Prostate gland (tissue), 2 donors: Measurements from ENCODE around the gene NEGR1. TPM values are rescaled to one million over a fixed set of nuclear protein-coding genes. Genes with fewer than 3 reads are reported as not detected.

Source experiments
- DNase-seq: peaks from one replicate; pipeline ENCODE4 v3.0.0-alpha.2; 2019; ENCODE audit warnings: low spot score
- H3K27ac ChIP-seq, 2 donors: fragments of 200-600 bp; sonication (generic); 2 replicates each; pipeline ENCODE4 v1.5.1; 2017 to 2019
- H3K27me3 ChIP-seq: fragments of 200-600 bp; sonication (generic); replicated peaks from 2 replicates; pipeline ENCODE4 v1.5.1; 2019; ENCODE audit not compliant: insufficient read depth
- H3K36me3 ChIP-seq, 2 donors: fragments of 200-600 bp; sonication (generic); 1 replicate in 1 of 2; 2 replicates in 1 of 2; pipeline versions ENCODE4 v1.5.1 to v1.8.1; 2017 to 2019
- H3K4me1 ChIP-seq: fragments of 200-600 bp; sonication (generic); replicated peaks from 2 replicates; pipeline ENCODE4 v1.5.1; 2019
- H3K4me3 ChIP-seq, 2 donors: fragments of 200-600 bp; sonication (generic); 2 replicates each; pipeline ENCODE4 v1.5.1; 2017 to 2019
- H3K9me3 ChIP-seq: fragments of 200-600 bp; sonication (generic); 2 replicates; pipeline ENCODE4 v1.5.1; 2017
- POLR2A ChIP-seq: fragments of 450-650 bp; IDR thresholded peaks from one replicate; pipeline ENCODE4 v1.6.1; 2016; ENCODE audit warnings: antibody characterized with exemption, mild to moderate bottlenecking
- POLR2AphosphoS5 ChIP-seq: sonication (generic); formaldehyde crosslinking; IDR thresholded peaks from one replicate; pipeline ENCODE4 v1.6.1; 2017; ENCODE audit warnings: antibody characterized with exemption
- WGBS: methylation state at CpG from one replicate; pipeline ENCODE4 v1.1.5; 2018; 5-methylcytosine and 5-hydroxymethylcytosine counted together
- intact Hi-C: fragments of 100-400 bp; cut with DNase I; formaldehyde crosslinking; loops from one replicate; pipeline ENCODE4 v1.14.2; 2022
- total RNA-seq, 2 donors: library from RNA; depleted of rRNA; stranded (reverse); fragments of >200 nt; gene quantifications; one replicate each; pipeline ENCODE4 v1.1.0, GENCODE V29; 2016
- TF ChIP-seq, protein P1 (sequence below), 4 experiments: fragments of 200-600 bp in 2 of 4; fragments of 450-650 bp in 2 of 4; sonication (generic) in 2 of 4; IDR thresholded peaks; 1 replicate in 3 of 4; 2 replicates in 1 of 4; pipeline ENCODE4 v1.5.1; 2016 to 2019; ENCODE audit warnings: antibody characterized with exemption in 4 of 4, mild to moderate bottlenecking in 2 of 4, moderate library complexity in 2 of 4

Gene NEGR1
- total RNA-seq, 2 donors from 2014 or later, result 2.3 to 7.6 TPM

DNA sequence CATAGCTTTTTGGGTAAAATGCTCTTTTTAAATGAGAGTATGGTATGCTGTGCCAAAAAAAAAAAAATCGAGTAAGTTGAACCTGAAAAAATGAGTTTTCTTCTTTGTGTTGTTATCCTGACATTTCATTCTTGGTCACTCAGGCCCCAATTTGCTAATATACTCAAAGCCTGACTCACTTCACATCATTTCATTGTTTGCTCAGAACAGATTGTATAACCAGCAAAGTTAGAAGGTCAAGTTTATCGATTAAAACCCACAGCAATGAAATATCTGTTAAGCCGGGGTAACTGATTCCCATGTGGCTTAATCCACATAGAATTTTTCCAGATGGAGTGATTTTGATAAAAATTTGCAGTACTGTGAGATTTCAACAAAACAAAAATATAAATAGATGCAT, 363.7 kb downstream of the NEGR1 start:
- intact Hi-C loops, result no loop called here
- no peak for DNase-seq
- Histone ChIP-seq H3K36me3 (no peaks in the 10 kb centered on the region), H3K27me3 (no peaks in the 10 kb centered on the region), H3K9me3 (no peaks in the 10 kb centered on the region), H3K4me3 (no peak overlapping the region), H3K27ac (no peak overlapping the region), H3K4me1 (no peaks in the 10 kb centered on the region)
- TF ChIP-seq, protein P1, sequence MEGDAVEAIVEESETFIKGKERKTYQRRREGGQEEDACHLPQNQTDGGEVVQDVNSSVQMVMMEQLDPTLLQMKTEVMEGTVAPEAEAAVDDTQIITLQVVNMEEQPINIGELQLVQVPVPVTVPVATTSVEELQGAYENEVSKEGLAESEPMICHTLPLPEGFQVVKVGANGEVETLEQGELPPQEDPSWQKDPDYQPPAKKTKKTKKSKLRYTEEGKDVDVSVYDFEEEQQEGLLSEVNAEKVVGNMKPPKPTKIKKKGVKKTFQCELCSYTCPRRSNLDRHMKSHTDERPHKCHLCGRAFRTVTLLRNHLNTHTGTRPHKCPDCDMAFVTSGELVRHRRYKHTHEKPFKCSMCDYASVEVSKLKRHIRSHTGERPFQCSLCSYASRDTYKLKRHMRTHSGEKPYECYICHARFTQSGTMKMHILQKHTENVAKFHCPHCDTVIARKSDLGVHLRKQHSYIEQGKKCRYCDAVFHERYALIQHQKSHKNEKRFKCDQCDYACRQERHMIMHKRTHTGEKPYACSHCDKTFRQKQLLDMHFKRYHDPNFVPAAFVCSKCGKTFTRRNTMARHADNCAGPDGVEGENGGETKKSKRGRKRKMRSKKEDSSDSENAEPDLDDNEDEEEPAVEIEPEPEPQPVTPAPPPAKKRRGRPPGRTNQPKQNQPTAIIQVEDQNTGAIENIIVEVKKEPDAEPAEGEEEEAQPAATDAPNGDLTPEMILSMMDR (IDR thresholded peaks at IDR 0.05), result no peak
- TF ChIP-seq POLR2A, result no peak
- no peak for TF ChIP-seq POLR2AphosphoS5
- 66% methylated on average over 3 of the region's 3 CpGs for WGBS

DNA sequence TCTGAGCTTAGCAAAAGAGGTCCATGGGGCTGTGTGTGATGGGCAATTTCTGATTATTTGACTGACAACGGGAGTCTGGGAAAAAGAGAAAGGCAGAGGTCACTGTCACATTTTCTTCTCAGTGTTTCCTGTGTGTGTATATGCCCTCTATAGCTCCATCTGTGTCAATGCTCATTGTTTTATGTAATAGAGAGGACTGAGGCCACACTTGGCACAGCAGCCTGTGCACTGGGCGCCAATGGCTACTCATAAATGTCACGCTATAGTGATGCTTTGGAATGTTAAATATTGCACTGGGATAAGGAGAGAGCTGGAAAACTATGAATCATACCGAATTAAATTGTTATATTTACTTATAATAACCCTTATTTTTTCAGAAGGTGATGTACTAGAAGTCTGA, 365.4 kb downstream of the NEGR1 start:
- Histone ChIP-seq H3K27me3 (no peaks in the 10 kb centered on the region), H3K9me3 (no peaks in the 10 kb centered on the region), H3K4me1 (no peaks in the 10 kb centered on the region), H3K27ac (no peak overlapping the region), H3K36me3 (no peaks in the 10 kb centered on the region), H3K4me3 (no peak overlapping the region)
- intact Hi-C loops, result no loop called here
- no peak for DNase-seq
- no peak for TF ChIP-seq POLR2AphosphoS5
- TF ChIP-seq, protein P1 (IDR thresholded peaks at IDR 0.05), result no peak
- TF ChIP-seq POLR2A, result no peak
- 60% methylated on average over 4 of the region's 4 CpGs for WGBS

DNA sequence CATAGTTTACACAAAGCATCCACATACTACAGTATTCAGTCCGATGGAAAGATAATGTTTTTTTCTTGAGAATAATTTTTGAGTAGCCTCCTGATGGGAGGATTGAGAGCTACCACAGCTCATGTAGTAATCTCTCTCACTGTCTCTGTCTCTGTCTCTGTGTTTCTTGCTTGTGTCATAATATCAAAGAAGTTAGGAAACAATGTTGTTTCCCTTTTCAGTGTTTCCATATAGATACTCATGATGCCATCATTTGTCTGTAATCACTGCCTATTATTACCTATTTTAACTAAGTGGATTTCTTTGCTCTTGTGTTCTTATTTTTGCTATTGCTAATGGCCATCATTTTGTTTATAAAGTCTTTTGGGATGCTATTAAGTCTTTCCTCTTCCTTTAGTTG, 367.7 kb downstream of the NEGR1 start:
- WGBS, result 90% methylated on average over 1 of the region's 1 CpG
- no peaks in the 10 kb centered on the region for H3K36me3 ChIP-seq
- DNase-seq, result no peak
- no peak overlapping the region for H3K27ac ChIP-seq
- H3K9me3 ChIP-seq, result no peaks in the 10 kb centered on the region
- intact Hi-C loops, result no loop called here
- H3K4me3 ChIP-seq, result no peak overlapping the region
- TF ChIP-seq, protein P1 (IDR thresholded peaks at IDR 0.05), result no peak
- TF ChIP-seq POLR2AphosphoS5 (no peak), POLR2A (no peak)
- no peaks in the 10 kb centered on the region for H3K27me3 ChIP-seq
- H3K4me1 ChIP-seq, result no peaks in the 10 kb centered on the region

DNA sequence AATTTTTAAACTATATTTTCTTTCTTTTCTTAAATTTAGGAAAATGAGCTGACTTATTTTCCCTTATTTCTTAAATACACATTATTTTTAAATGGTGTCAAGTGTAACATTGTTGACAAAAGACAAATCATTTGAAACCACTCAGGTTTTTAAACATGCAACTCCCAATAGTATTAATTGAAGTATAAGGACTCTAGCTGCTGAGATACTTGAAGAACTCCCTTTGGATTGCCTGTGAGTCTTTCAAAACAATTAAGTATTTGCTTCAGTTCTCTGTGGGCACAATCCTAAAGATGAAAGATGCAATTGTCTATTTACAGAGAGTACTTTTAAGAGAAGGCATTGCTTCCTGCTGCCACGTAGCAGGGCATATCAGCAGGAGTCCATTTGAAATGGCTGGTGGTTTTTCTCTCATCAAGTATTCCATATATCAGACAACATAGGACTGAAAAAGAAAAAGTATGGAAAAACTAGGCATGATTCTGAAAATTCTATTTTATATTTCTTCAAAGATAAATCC, 373.4 kb downstream of the NEGR1 start:
- no peaks in the 10 kb centered on the region for H3K36me3 ChIP-seq
- no peak for DNase-seq
- no peak overlapping the region for H3K4me3 ChIP-seq
- no peaks in the 10 kb centered on the region for H3K4me1 ChIP-seq
- H3K9me3 ChIP-seq, result no peaks in the 10 kb centered on the region
- H3K27me3 ChIP-seq, result no peaks in the 10 kb centered on the region
- H3K27ac ChIP-seq, result no peak overlapping the region
- WGBS, result 58% methylated on average over 1 of the region's 1 CpG
- intact Hi-C loops, result no loop called here
- TF ChIP-seq POLR2A (no peak), POLR2AphosphoS5 (no peak)
- TF ChIP-seq, protein P1 (IDR thresholded peaks at IDR 0.05), result no peak

DNA sequence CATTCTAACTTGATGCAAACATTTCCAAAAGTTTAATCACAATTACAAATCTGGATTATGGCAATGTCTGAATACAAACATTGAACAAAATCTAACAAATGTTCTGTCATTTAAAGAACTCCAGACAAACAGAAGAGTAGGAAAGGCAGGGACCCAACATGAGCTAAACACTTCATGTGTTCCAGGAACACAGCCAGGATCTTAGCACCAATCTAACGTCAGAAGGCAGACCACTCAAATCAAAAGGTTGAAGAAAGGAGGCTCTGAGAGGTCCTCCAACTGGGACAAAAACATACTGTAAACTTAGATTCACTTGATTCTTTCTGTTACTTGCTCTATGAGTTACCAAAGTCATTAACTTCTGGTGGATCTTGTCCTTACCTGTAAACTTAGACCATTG, 374.0 kb downstream of the NEGR1 start:
- H3K27ac ChIP-seq, result no peak overlapping the region
- no peak for DNase-seq
- TF ChIP-seq POLR2A (no peak), POLR2AphosphoS5 (no peak)
- TF ChIP-seq, protein P1 (IDR thresholded peaks at IDR 0.05), result no peak

More for the DNA sequence above, 374.0 kb downstream of the NEGR1 start:
- intact Hi-C loops, result no loop called here
- Histone ChIP-seq H3K36me3 (no peaks in the 10 kb centered on the region), H3K9me3 (no peaks in the 10 kb centered on the region), H3K4me1 (no peaks in the 10 kb centered on the region), H3K4me3 (no peak overlapping the region), H3K27me3 (no peaks in the 10 kb centered on the region)
- WGBS, result 4% methylated on average over 1 of the region's 1 CpG
